Measurements from ENCODE around the gene GPN1. TPM values are rescaled to one million over a fixed set of nuclear protein-coding genes. Genes with fewer than 3 reads are reported as not detected.

The GPN1 gene
- total and polyA plus RNA-seq, 2 of the 8 experiments (the other 6 are each of a cell fraction or from before 2014, with no cell fraction given), result 38.7 to 43.5 TPM

GRCh38 chr2:27638709-27639108 lies 9.9 kb downstream of the GPN1 start (continued):
- TF ChIP-seq CHD7 (IDR thresholded peaks at IDR 0.05; ENCODE audit: insufficient replicate concordance, low read length) (no peak), TAF1 (IDR thresholded peaks at IDR 0.05; ENCODE audit: low read depth, low read length) (no peak), JUN (IDR thresholded peaks at IDR 0.05; ENCODE audit: low read depth, low read length) (no peak), RBBP5 (IDR thresholded peaks at IDR 0.05; ENCODE audit: borderline replicate concordance, low read depth, low read length) (no peak), ZNF274 (IDR thresholded peaks at IDR 0.05; ENCODE audit: borderline replicate concordance, extremely low read depth, low read length) (no peak), EGR1 (IDR thresholded peaks at IDR 0.05; ENCODE audit: borderline replicate concordance, low read depth, low read length) (no peak), KDM4A (IDR thresholded peaks at IDR 0.05; ENCODE audit: low read depth, low read length, severe bottlenecking) (no peak)
